Body of pancreas (tissue), 4 donors: ENCODE measurements around the gene SOBP. TPM values are rescaled to one million over a fixed set of nuclear protein-coding genes. Genes with fewer than 3 reads are reported as not detected.

Experiments
- ATAC-seq: fragments of 150-250 bp; one replicate; pipeline ENCODE4 v1.9.1; 2016
- DNase-seq, 4 donors: peaks; one replicate each; pipeline ENCODE4 v3.0.0-alpha.2; 2019
- H3K27ac ChIP-seq, 4 donors: fragments of 200-600 bp; sonication (generic); 1 replicate in 3 of 4; 2 replicates in 1 of 4; pipeline versions ENCODE4 v1.5.1 to v1.6.1; 2016 to 2019; ENCODE audit warnings: mild to moderate bottlenecking in 1 of 4, mixed read lengths in 1 of 4, moderate library complexity in 1 of 4
- H3K27me3 ChIP-seq, 2 donors: fragments of 200-600 bp; sonication (generic); one replicate each; pipeline ENCODE4 v1.6.0; 2016; ENCODE audit warnings: mild to moderate bottlenecking in 1 of 2
- H3K36me3 ChIP-seq, 2 donors: fragments of 200-600 bp; sonication (generic); replicated peaks in 1 of 2; 2 replicates each; pipeline ENCODE4 v1.5.1; 2016; ENCODE audit warnings: low read depth in 2 of 2; ENCODE audit not compliant: insufficient read depth in 1 of 2
- H3K4me1 ChIP-seq: fragments of 200-600 bp; sonication (generic); one replicate; pipeline ENCODE4 v1.6.0; 2016
- H3K4me3 ChIP-seq, 2 donors: fragments of 200-600 bp; sonication (generic); 1 replicate in 1 of 2; 2 replicates in 1 of 2; pipeline ENCODE4 v1.5.1; 2016 to 2019
- H3K9me3 ChIP-seq, 3 donors: fragments of 200-600 bp; sonication (generic); 1 replicate in 2 of 3; 2 replicates in 1 of 3; pipeline ENCODE4 v1.5.1; 2016
- CTCF ChIP-seq, 7 experiments: fragments of 450-650 bp in 4 of 7; fragments of 200-600 bp in 3 of 7; sonication (generic) in 3 of 7; IDR thresholded peaks; one replicate each; pipeline ENCODE4 v1.5.1; 2016 to 2019; ENCODE audit warnings: antibody characterized with exemption in 7 of 7
- POLR2A ChIP-seq, 3 donors: fragments of 450-650 bp; IDR thresholded peaks; one replicate each; pipeline ENCODE4 v1.6.1; 2016; ENCODE audit warnings: antibody characterized with exemption in 3 of 3, mild to moderate bottlenecking in 2 of 3
- WGBS, 2 donors: methylation state at CpG; one replicate each; pipeline ENCODE4 v1.1.5; 2017; 5-methylcytosine and 5-hydroxymethylcytosine counted together
- intact Hi-C: fragments of 100-400 bp; cut with DNase I; formaldehyde crosslinking; loops from one replicate; pipeline ENCODE4 v1.15.1; 2023
- total RNA-seq, 2 donors: library from RNA; depleted of rRNA; stranded (reverse); fragments of >200 nt; gene quantifications; one replicate each; pipeline ENCODE4 v1.1.0, GENCODE V29; 2016

The SOBP gene
- total RNA-seq, 2 donors from 2014 or later, result 0.66 to 3.1 TPM

- no peaks in the 10 kb centered on the region for H3K27me3 ChIP-seq
- intact Hi-C loops, result no loop called here
- no peak overlapping the region for H3K4me3 ChIP-seq
- no peaks in the 10 kb centered on the region for H3K9me3 ChIP-seq
- TF ChIP-seq POLR2A (IDR thresholded peaks at IDR 0.05) (no peak), CTCF (IDR thresholded peaks at IDR 0.05) (no peak)
- DNase-seq, result no peak
- no peaks in the 10 kb centered on the region for H3K36me3 ChIP-seq
- H3K4me1 ChIP-seq, result peaks cover 12% of the 10 kb centered on the region
- no peak overlapping the region for H3K27ac ChIP-seq
- ATAC-seq, result no peak
- WGBS, 2 donors, result 89 to 92% methylated on average over 5 of the region's 5 CpGs
Measured at GRCh38 chr6:107585815-107586435, 96.0 kb downstream of the SOBP start.

GRCh38 chr6:107587451-107587850, 97.5 kb downstream of the SOBP start:
- Histone ChIP-seq H3K27me3 (no peaks in the 10 kb centered on the region), H3K9me3 (no peaks in the 10 kb centered on the region), H3K4me3 (no peak overlapping the region), H3K36me3 (no peaks in the 10 kb centered on the region), H3K4me1 (peaks cover 12% of the 10 kb centered on the region), H3K27ac (no peak overlapping the region)
- no peak for TF ChIP-seq CTCF (IDR thresholded peaks at IDR 0.05)
- TF ChIP-seq POLR2A (IDR thresholded peaks at IDR 0.05), result no peak
- intact Hi-C loops, result no loop called here
- DNase-seq (no peak), ATAC-seq (no peak)
- 68 to 85% methylated on average over 5 of the region's 5 CpGs for WGBS, 2 donors

GRCh38 chr6:107589199-107589598, 99.3 kb downstream of the SOBP start:
- Histone ChIP-seq H3K27me3 (no peaks in the 10 kb centered on the region), H3K4me3 (no peak overlapping the region), H3K4me1 (peaks cover 12% of the 10 kb centered on the region), H3K36me3 (no peaks in the 10 kb centered on the region), H3K27ac (no peak overlapping the region), H3K9me3 (no peaks in the 10 kb centered on the region)
- ATAC-seq (no peak), DNase-seq (no peak)
- intact Hi-C loops, result no loop called here
- TF ChIP-seq CTCF (IDR thresholded peaks at IDR 0.05), result no peak
- TF ChIP-seq POLR2A (IDR thresholded peaks at IDR 0.05), result no peak
- WGBS, 2 donors, result 28 to 47% methylated on average over 5 of the region's 5 CpGs

GRCh38 chr6:107589934-107590333, 100.0 kb downstream of the SOBP start:
- Histone ChIP-seq H3K27ac (no peak overlapping the region), H3K36me3 (no peaks in the 10 kb centered on the region), H3K27me3 (no peaks in the 10 kb centered on the region), H3K4me3 (no peak overlapping the region), H3K4me1 (peaks cover 12% of the 10 kb centered on the region), H3K9me3 (no peaks in the 10 kb centered on the region)
- intact Hi-C loops, result no loop called here
- ATAC-seq, result no peak
- TF ChIP-seq CTCF (IDR thresholded peaks at IDR 0.05) (no peak), POLR2A (IDR thresholded peaks at IDR 0.05) (no peak)
- no peak for DNase-seq
- WGBS, 2 donors, result 81 to 84% methylated on average over 2 of the region's 2 CpGs

- no peak for TF ChIP-seq CTCF (IDR thresholded peaks at IDR 0.05)
- TF ChIP-seq POLR2A (IDR thresholded peaks at IDR 0.05), result no peak
- no peak for DNase-seq
- Histone ChIP-seq H3K4me1 (peaks cover 12% of the 10 kb centered on the region), H3K27ac (no peak overlapping the region), H3K9me3 (no peaks in the 10 kb centered on the region), H3K4me3 (no peak overlapping the region), H3K36me3 (no peaks in the 10 kb centered on the region), H3K27me3 (no peaks in the 10 kb centered on the region)
- WGBS, 2 donors, result 58 to 59% methylated on average over 1 of the region's 1 CpG
- ATAC-seq, result no peak
- intact Hi-C loops, result no loop called here
Measured at GRCh38 chr6:107590378-107590777, 100.5 kb downstream of the SOBP start.
